ENCODE measurements around the gene KRT1.
"Not testable (repeated sequence)": the region's sequence is repeated elsewhere in the genome, so short reads cannot be mapped to it uniquely, and the experiment has no call there.

Gene KRT1

DNA sequence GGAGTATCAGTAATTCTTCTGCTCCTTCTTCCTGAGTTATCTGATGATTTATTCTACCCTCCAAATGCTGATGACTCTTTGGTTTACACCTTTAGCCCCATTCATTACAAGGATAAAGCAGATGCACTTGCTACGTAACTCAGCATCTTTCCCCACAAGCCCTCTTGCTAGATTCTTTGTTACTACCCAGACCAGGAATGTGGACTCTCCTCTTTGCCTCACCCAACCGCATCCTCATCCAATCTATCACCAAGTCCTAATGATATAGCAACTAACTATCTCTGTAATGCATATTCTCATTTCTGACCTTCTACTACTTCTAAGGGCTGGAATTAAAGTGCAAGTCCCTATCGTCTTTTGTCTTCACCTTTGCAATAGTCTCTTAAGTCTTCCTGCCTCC lies 9.2 kb downstream of the KRT1 start:
- Histone ChIP-seq H3K4me1 (ENCODE audit: control insufficient read depth, insufficient read depth, low read length) (no peaks in the 10 kb centered on the region), H3K9me3 (ENCODE audit: control insufficient read depth, insufficient read depth, low read depth, low read length) (no peaks in the 10 kb centered on the region), H3K27ac (ENCODE audit: extremely low read depth, low read depth, low read length) (no peak overlapping the region), H3K36me3 (ENCODE audit: control insufficient read depth in 2 of 2, insufficient read depth in 1 of 2, low read length in 2 of 2) (no peaks in the 10 kb centered on the region), H3K4me3 (ENCODE audit: low read depth, low read length) (no peak overlapping the region)
- CTCF ChIA-PET, result no interaction called here
- TF ChIP-seq ZFP41 (tag by site-specific recombination; IDR thresholded peaks at IDR 0.05; ENCODE audit: borderline replicate concordance) (no peak), ZNF558 (tag by site-specific recombination; IDR thresholded peaks at IDR 0.05) (no peak), ZBTB7A (tag by site-specific recombination; IDR thresholded peaks at IDR 0.05; ENCODE audit: low read depth) (no peak), SCRT1 (tag by site-specific recombination; IDR thresholded peaks at IDR 0.05; ENCODE audit: borderline replicate concordance) (no peak), KLF10 (tag by site-specific recombination; IDR thresholded peaks at IDR 0.05) (no peak), KLF16 (tag by site-specific recombination; IDR thresholded peaks at IDR 0.05) (no peak), BCL11B (tag by site-specific recombination; IDR thresholded peaks at IDR 0.05; ENCODE audit: low read depth) (no peak), ZNF292 (tag by site-specific recombination; IDR thresholded peaks at IDR 0.05; ENCODE audit: borderline replicate concordance, low read depth) (no peak), ZNF174 (tag by site-specific recombination; IDR thresholded peaks at IDR 0.05) (no peak), ZNF223 (tag by site-specific recombination; IDR thresholded peaks at IDR 0.05) (no peak), MZF1 (tag by site-specific recombination; IDR thresholded peaks at IDR 0.05; ENCODE audit: borderline replicate concordance) (no peak), ZNF510 (tag by site-specific recombination; IDR thresholded peaks at IDR 0.05; ENCODE audit: insufficient replicate concordance) (no peak), ZNF16 (tag by site-specific recombination; IDR thresholded peaks at IDR 0.05; ENCODE audit: low read depth) (no peak)
- TF ChIP-seq, protein P1, sequence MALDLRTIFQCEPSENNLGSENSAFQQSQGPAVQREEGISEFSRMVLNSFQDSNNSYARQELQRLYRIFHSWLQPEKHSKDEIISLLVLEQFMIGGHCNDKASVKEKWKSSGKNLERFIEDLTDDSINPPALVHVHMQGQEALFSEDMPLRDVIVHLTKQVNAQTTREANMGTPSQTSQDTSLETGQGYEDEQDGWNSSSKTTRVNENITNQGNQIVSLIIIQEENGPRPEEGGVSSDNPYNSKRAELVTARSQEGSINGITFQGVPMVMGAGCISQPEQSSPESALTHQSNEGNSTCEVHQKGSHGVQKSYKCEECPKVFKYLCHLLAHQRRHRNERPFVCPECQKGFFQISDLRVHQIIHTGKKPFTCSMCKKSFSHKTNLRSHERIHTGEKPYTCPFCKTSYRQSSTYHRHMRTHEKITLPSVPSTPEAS (tag by site-specific recombination; IDR thresholded peaks at IDR 0.05), result no peak
- POLR2A ChIA-PET, result no interaction called here

- H3K27ac ChIP-seq (ENCODE audit: extremely low read depth, low read depth, low read length), result no peak overlapping the region
- CTCF ChIA-PET, result no interaction called here
- H3K4me3 ChIP-seq (ENCODE audit: low read depth, low read length), result no peak overlapping the region
- no peaks in the 10 kb centered on the region for H3K4me1 ChIP-seq (ENCODE audit: control insufficient read depth, insufficient read depth, low read length)
- H3K36me3 ChIP-seq (ENCODE audit: control insufficient read depth in 2 of 2, insufficient read depth in 1 of 2, low read length in 2 of 2), result no peaks in the 10 kb centered on the region
- TF ChIP-seq MZF1 (tag by site-specific recombination; IDR thresholded peaks at IDR 0.05; ENCODE audit: borderline replicate concordance) (no peak), ZNF202 (tag by site-specific recombination; IDR thresholded peaks at IDR 0.05; ENCODE audit: borderline replicate concordance) (no peak), ZNF610 (tag by site-specific recombination; IDR thresholded peaks at IDR 0.05; ENCODE audit: borderline replicate concordance) (no peak), ZNF19 (tag by site-specific recombination; IDR thresholded peaks at IDR 0.05; ENCODE audit: low read depth) (no peak), ZNF560 (tag by site-specific recombination; IDR thresholded peaks at IDR 0.05; ENCODE audit: borderline replicate concordance) (no peak), ZNF555 (tag by site-specific recombination; conservative IDR thresholded peaks at IDR 0.05) (no peak), ZNF692 (tag by site-specific recombination; IDR thresholded peaks at IDR 0.05) (no peak), ZNF449 (tag by site-specific recombination; IDR thresholded peaks at IDR 0.05) (no peak), ZNF426 (tag by site-specific recombination; IDR thresholded peaks at IDR 0.05) (no peak), ZNF518A (tag by site-specific recombination; conservative IDR thresholded peaks at IDR 0.05; ENCODE audit: low read depth) (no peak), ZNF670 (tag by site-specific recombination; IDR thresholded peaks at IDR 0.05; ENCODE audit: low read depth) (no peak)
- POLR2A ChIA-PET, result interaction anchor here (0.6 kb wide), 1 partner anchor 209 kb away, joined by 4 read pairs; no protein-coding TSS in a partner anchor
- no peaks in the 10 kb centered on the region for H3K9me3 ChIP-seq (ENCODE audit: control insufficient read depth, insufficient read depth, low read depth, low read length)
These were observed 9.7 kb downstream of the KRT1 start for GRCh38 chr12:52670506-52670905.

DNA sequence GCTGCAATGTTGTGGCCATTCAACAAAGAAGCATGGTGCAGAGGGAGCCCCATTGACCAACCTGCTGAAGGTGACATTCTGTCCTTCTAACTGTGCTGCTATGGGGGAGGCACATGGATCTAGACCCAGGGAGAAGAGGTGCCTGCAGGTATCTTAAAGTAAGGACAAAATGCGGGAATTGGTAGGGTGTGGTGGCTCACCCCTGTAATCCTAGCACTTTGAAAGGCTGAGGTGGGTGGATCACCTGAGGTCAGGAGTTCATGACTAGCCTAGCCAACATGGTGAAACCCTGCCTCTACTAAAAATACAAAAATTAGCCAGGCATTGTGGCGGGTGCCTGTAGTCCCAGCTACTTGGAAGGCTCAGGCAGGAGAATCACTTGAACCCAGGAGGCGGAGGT lies 10.3 kb downstream of the KRT1 start:
- H3K4me3 ChIP-seq (ENCODE audit: low read depth, low read length); H3K9me3 ChIP-seq (ENCODE audit: control insufficient read depth, insufficient read depth, low read depth, low read length); H3K27ac ChIP-seq (ENCODE audit: extremely low read depth, low read depth, low read length); CTCF ChIA-PET; H3K36me3 ChIP-seq (ENCODE audit: control insufficient read depth in 2 of 2, insufficient read depth in 1 of 2, low read length in 2 of 2); POLR2A ChIA-PET; H3K4me1 ChIP-seq (ENCODE audit: control insufficient read depth, insufficient read depth, low read length): not testable (repeated sequence)
